Body of pancreas (tissue), 4 donors: ENCODE data around the gene UFC1.

Experiments used
- POLR2A ChIP-seq, 3 donors: fragments of 450-650 bp; IDR thresholded peaks; one replicate each; pipeline ENCODE4 v1.6.1; 2016; ENCODE audit warnings: antibody characterized with exemption in 3 of 3, mild to moderate bottlenecking in 2 of 3
- TF ChIP-seq, protein P1 (sequence below), 7 experiments: fragments of 450-650 bp in 4 of 7; fragments of 200-600 bp in 3 of 7; sonication (generic) in 3 of 7; IDR thresholded peaks; one replicate each; pipeline ENCODE4 v1.5.1; 2016 to 2019; ENCODE audit warnings: antibody characterized with exemption in 7 of 7

DNA sequence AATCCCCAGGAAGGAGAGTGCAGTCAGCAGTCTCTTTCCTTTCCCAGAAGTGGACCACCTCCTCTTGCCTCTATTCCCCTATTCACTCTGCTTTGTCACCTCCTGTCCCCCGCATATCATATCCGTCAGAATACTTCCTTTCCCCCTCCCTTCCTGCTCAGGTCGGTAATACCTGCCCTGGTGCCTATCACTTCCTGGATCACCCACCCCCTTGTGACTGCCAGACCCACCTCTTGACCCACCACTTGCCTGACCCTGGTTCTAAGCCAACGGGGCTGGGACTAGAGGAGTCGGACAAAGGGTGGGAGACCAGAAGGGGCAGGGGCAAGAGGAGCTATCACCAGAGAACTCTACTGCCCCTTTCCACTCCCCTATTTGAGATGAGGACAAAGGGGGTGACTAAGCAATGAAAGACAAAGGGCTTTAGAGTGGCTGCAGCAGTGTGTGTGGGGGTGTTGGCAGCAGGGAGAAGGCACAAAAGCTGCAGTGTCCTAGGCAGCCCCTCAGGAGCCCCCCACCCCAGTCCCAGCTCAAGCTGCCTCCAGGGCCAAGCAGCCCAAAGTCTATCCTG, 46.7 kb downstream of the UFC1 start:
- TF ChIP-seq, protein P1, sequence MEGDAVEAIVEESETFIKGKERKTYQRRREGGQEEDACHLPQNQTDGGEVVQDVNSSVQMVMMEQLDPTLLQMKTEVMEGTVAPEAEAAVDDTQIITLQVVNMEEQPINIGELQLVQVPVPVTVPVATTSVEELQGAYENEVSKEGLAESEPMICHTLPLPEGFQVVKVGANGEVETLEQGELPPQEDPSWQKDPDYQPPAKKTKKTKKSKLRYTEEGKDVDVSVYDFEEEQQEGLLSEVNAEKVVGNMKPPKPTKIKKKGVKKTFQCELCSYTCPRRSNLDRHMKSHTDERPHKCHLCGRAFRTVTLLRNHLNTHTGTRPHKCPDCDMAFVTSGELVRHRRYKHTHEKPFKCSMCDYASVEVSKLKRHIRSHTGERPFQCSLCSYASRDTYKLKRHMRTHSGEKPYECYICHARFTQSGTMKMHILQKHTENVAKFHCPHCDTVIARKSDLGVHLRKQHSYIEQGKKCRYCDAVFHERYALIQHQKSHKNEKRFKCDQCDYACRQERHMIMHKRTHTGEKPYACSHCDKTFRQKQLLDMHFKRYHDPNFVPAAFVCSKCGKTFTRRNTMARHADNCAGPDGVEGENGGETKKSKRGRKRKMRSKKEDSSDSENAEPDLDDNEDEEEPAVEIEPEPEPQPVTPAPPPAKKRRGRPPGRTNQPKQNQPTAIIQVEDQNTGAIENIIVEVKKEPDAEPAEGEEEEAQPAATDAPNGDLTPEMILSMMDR (IDR thresholded peaks at IDR 0.05), result no peak
- no peak for TF ChIP-seq POLR2A (IDR thresholded peaks at IDR 0.05)
